ENCODE results near the gene INPPL1.

INPPL1 gene

DNA sequence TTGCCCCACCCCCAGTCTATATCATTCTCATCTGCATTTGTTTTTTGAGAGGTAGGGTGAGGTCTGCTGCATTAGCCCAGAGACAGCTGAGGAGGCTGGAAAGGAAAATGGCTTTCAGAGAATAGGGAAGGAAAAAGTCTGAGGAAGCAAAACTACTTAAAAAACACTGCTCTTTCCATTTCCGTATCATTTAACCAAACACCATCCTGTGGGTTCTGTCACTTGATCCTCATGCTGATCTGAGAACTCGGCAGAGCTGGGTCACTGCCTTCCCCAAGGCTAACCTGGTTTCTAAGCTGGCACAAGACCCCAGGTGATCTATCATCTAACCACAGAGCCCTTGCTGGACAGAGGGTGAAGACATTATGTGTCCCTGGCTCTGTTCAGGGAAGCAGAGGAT is 6.7 kb upstream of the INPPL1 start:
- DNase-seq: peak; percentile 70

DNA sequence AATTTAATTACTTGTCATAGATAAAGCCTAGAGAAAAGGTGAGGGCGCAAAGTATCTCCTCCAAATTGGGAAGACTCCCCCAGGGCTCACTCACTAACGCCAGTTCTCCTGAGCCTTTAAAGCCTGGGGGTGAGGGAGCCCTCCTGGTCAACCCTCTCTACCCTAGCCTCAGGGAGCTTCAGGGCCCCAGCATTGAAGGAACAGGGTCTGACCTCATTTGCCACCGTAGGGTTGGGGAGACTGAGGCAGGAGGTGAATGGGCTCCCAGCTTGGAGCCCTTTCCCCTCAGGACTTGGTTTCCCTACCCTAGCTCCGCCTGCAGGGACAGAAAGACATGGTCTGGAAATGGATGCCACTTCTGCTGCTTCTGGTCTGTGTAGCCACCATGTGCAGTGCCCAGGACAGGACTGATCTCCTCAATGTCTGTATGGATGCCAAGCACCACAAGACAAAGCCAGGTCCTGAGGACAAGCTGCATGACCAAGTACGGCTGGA is 6.3 kb upstream of the INPPL1 start:
- DNase-seq: no peak

- DNase-seq: no peak
Measured at GRCh38 chr11:72220696-72221363, 3.7 kb upstream of the INPPL1 start.

GRCh38 chr11:72221386-72222075 is 3.0 kb upstream of the INPPL1 start:
- DNase-seq: peak; percentile 69

DNA sequence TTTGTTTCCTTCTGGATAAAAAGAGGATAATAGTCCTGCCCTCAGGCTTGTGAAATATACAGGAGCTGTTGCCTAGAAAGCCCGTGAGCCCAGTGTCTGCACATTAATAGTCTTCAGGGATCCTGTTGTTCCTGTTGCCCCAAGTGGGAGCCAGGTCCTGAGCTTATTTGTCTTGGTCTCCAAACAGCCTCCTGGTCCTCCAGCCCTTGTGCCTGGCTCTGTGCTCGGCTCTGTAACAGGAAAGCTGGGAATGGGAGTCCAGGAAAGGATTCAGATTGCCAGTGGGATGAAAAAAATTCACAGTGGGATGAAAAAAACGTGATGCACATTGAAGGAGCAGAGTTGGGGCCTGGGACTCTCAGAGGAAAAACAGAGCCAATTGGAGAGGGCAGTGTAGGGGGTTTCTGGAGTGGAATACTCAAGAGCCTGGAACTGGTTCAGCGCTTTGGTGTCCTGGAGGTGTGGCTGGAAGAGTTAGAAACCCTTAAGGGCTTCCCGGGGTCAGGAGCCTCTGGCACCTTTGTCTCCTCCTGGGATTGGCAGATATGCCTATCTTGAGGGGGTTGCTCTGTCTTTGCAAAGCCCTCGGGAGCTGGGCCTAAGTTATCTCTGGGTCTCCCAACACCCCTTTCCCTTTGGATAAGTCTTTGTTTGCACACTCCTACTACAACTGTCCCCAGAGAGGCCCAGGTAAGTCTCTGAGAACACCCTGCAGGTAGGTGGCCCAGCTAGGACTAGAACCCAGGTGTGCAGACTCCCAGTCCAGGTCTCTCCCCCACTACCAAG is 2.3 kb upstream of the INPPL1 start:
- DNase-seq: no peak

- peak; percentile 100 for DNase-seq
Measured at GRCh38 chr11:72222907-72223614, 1.5 kb upstream of the INPPL1 start.

DNA sequence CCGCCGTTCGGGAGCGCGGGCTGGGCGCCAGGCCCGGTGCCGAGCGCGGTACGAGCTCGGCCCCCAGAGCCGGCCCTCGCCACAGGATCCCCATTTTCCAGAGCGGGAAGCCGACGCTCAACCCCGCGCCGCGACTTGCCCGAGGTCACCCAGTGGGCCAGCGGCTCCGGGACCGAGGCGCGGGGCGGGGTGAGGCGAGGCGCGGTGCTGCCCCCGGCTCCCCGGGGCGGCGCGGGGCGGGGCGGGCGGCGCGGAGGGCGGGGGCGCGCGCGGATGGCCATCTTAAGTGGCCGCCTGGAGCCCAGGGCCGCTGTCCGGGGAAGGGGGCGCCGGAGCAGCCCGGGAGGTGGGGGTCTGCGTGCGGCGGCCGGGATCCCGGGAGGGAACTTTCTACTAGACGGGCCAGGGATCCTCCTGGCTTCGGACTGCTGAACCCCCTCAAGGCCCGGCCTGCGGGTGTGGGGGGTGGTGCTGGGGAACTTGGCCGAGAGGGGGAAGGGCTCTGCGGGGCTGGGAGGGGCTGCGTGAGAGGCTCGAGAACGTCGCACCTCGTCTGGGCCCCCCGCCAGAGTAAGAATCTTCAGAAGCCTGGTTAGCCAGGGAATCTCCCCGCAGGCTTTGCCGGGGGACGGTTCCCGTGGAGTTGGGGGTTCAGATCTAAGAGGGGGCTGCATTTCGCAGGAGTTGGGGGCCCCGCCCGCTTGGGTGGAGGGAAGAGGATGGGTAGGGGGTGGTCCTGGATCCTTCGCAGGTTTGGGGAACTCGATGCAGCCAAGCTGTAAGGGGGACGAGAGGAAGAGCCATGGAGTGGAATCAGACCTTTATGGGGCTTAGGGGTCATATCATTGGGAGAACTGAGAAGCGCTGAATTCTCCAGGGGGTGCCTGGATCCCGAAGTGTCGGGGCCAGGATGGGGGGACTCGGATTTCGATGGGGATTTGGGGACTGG is 678 bp upstream of the INPPL1 start:
- DNase-seq: peak; percentile 97

DNA sequence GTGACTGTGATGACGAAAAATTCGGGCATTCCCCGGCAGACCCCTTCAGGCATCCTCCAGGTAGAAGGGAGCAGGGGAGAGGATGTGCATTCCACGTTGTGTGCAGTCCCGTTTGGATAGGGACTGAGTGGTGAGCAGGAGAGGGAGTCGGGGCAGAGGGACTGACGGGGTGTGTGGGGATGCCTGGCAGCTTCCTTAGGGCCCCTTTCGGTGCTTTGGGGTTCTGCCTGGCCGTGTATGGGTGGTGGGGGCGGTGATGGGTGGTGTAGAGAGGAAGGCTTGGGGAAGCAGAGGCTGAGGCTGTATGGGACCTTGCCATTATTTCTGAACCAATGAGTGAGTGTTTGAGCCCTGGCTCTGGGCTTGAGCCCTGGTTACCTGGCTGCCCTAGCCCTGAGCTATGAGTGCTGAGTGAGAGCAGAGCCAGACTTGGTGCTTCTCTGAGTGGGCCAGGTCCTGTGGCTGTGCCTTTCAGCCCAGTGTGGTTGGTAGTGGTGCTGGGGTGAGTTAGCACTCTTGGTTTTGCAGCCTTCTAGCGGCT is 914 bp downstream of the INPPL1 start:
- peak; percentile 82 for DNase-seq

GRCh38 chr11:72226701-72227100 is 2.1 kb downstream of the INPPL1 start:
- no peak for DNase-seq

DNA sequence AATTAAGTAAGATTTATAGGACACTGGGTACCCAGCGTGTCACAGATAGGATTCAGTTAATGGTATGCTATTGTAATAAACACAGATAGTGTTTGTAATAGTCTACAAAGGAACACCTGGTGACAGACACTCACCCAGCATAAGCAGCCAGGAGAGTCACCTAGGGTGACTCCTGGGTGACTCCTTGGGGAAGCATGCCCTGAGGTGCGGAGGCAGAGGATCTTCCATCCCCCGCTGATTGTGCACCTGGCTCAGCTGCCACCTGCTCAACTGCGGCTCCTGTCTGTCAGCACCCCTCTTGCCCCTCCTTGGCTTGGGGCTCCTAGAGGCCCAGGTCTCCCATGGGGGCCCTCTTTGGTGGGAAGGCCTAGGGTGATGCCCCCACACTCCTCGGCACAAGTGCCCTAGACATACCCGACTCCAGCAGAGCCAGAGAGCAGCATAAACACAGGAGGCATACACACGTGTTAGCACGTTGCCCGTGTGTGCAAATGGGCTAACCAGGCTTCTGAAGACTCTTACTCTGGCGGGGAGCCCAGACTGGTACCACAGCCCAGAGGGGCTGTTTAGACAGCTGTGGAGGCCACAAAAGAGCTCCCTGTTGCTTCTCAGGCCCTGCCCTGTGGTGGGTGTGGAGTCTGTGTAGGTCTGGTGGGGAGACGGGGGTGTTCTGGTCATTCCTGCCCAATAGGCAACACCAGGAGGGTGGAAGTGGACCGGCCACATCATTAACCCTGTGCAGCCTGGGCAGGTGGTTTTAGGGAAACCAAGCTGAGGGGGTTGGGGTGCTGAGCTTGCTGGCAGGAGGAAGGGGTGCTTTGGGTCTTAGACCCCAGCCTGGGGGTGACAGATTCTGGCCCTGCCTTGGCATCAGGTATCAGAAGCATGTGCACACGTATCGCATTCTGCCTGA is 3.0 kb downstream of the INPPL1 start:
- DNase-seq: no peak

DNA sequence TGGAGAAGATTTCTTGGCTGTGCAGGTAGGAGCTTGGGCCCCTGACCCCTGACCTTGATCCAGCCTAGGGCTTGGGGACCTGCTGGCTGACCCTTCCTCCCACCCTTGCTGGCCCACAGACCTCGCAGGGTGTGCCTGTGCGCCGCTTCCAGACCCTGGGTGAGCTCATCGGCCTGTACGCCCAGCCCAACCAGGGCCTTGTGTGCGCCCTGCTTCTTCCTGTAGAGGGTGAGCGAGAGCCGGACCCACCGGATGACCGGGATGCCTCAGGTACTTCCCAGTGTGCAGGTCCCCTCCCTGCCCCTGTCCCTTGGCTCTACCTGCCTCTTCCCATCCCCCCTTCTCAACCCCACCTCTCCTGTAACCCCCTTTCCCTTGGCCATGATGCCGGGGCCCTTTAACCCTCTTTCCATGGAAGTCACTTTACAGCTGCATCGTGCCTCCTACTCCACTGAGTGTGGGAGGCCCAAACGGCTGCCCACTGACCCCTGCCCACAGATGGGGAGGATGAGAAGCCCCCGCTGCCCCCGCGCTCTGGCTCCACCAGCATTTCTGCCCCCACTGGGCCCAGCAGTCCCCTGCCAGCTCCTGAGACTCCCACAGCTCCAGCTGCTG is 3.8 kb downstream of the INPPL1 start:
- no peak for DNase-seq

DNA sequence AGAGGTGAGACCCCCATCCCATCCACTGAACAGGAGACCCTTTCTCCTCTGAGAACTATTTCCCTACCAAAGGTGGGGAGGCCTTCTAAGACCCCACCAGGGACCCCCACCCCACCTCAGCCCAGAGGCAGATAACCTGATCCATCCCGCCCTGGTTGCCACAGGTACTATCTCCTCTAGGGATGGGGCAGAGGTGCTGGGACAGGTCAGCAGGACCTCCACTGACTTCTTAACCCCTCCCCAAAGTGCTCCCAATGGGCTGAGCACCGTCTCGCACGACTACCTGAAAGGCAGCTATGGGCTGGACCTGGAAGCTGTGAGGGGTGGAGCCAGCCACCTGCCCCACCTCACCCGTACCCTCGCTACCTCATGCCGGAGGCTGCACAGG is 4.3 kb downstream of the INPPL1 start:
- no peak for DNase-seq

DNA sequence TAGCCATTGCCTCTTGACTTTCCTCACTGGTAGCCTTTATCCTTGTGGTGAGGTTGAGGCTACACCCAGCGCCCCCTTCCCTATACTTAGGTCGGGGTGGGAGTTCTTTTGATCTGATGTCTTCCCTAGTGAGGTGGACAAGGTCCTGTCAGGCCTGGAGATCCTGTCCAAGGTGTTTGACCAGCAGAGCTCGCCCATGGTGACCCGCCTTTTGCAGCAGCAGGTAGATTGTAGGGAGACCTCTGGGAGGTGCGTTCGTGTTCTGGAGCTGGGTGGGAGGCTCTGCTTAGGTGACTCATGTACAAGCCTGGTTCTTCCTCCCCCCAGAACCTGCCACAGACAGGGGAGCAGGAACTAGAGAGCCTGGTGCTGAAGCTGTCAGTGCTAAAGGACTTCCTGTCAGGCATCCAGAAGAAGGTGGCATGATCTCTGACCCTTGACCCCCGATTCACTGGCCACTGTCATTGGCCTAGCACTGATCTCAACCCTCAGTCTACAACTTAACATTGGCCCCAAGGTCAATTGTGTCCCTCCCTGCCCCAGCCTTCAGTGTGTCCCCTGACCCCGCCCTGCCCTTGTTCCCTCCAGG is 4.9 kb downstream of the INPPL1 start:
- DNase-seq: no peak

DNA sequence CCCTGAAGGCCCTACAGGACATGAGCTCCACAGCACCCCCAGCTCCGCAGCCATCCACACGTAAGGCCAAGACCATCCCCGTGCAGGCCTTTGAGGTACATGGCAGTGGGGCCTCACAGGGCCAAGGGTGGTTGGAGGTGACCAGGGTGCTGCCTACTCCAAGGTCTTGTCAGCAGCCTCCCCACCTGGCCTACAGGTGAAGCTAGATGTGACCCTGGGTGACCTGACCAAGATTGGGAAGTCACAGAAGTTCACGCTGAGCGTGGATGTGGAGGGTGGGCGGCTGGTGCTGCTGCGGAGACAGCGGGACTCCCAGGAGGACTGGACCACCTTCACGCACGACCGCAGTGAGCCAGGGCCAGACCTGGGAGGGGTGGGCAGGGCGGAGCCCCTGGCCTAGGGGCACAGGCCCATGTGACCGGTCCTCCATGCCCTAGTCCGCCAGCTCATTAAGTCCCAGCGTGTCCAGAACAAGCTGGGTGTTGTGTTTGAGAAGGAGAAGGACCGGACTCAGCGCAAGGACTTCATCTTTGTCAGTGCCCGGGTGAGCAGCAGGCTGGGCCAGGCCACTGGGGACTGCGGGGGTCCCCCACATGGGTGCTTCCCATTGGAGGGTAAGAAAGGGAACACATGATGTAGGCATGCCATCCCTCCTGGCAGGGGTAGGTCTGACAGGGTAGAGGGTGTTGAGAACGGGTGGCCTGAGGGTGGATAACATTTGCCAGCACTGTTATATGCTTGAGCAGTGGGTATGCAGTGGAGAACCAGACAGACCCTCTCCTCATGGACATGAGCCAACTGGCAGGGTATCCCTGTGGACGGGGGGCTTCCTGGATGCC is 5.6 kb downstream of the INPPL1 start:
- no peak for DNase-seq

- no peak for DNase-seq
Measured at GRCh38 chr11:72230764-72231365, 6.3 kb downstream of the INPPL1 start.

DNA sequence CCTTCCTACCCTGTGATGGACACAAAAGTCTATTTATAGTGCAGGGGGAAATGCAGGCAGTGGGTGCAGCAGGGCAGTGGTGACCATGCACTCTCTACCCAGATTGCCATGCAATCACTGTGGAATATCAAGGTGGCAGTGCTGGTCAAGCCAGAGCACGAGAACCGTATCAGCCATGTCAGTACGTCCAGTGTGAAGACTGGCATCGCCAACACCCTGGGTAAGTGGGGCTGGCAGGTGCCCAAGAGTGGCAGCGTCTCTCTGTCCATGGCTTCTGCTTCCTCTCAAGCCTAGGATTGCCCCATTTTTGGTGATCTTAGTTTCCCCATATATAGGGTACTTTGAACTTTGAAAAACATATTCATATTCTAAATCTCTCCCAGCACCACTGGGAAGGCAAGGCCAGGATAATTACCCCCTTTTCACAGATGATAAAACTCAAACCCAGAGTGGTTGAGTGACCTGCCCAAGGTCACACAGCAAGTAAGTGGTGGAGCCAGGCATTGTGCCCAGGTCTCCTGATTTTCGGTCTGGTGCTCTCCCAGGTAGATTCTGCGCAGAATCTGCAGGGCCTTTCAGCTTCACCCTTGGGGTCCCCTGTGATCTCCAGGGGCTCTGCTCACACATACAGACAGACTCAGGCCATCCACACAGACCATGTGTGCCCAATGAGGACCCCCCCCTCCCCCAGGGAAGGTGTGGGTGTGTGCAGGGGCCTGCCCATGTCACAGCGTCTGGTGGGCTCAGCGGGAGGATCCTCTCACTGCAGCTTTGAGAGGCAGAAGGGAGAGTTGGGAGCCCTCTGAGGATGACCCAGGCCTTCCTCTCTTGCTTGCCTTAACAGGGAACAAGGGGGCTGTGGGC is 7.1 kb downstream of the INPPL1 start:
- DNase-seq: no peak
